ENCODE data around the gene ST8SIA6.
A peak's percentile ranks its signal among the peaks of the same experiment; 100 is the strongest.
"Not testable (repeated sequence)": the region's sequence is repeated elsewhere in the genome, so short reads cannot be mapped to it uniquely, and the experiment has no call there.

The ST8SIA6 gene

GRCh38 chr10:17344206-17344605, 110.2 kb downstream of the ST8SIA6 start:
- no peak for DNase-seq (ENCODE audit: low read depth in 3 of 3)

- no peak for DNase-seq (ENCODE audit: low read depth in 3 of 3)
Observed at GRCh38 chr10:17343118-17343517, 111.3 kb downstream of the ST8SIA6 start.

GRCh38 chr10:17340144-17340829, 114.1 kb downstream of the ST8SIA6 start:
- DNase-seq (ENCODE audit: low read depth in 3 of 3): no peak

- DNase-seq (ENCODE audit: low read depth in 3 of 3): no peak
Observed at GRCh38 chr10:17335065-17335464, 119.3 kb downstream of the ST8SIA6 start.

GRCh38 chr10:17330501-17330900, 123.9 kb downstream of the ST8SIA6 start:
- no peak for DNase-seq (ENCODE audit: low read depth in 3 of 3)

- no peak for DNase-seq (ENCODE audit: low read depth in 3 of 3)
Observed at GRCh38 chr10:17326377-17326776, 128.0 kb downstream of the ST8SIA6 start.

GRCh38 chr10:17321957-17322356, 132.4 kb downstream of the ST8SIA6 start:
- DNase-seq (ENCODE audit: low read depth in 3 of 3): not testable (repeated sequence)

GRCh38 chr10:17316488-17317170, 137.8 kb downstream of the ST8SIA6 start:
- no peak for DNase-seq (ENCODE audit: low read depth in 3 of 3)

GRCh38 chr10:17309435-17309834, 145.0 kb downstream of the ST8SIA6 start:
- DNase-seq (ENCODE audit: low read depth in 3 of 3): no peak

- DNase-seq (ENCODE audit: low read depth in 3 of 3): no peak
Observed at GRCh38 chr10:17307123-17307522, 147.3 kb downstream of the ST8SIA6 start.

- DNase-seq (ENCODE audit: low read depth in 3 of 3): no peak
Observed at GRCh38 chr10:17292375-17292774, 162.0 kb downstream of the ST8SIA6 start.

- peak in 1 of 3 experiments; percentile 3 for DNase-seq (ENCODE audit: low read depth in 3 of 3)
Observed at GRCh38 chr10:17290226-17290625, 164.2 kb downstream of the ST8SIA6 start.

GRCh38 chr10:17289763-17290162, 164.6 kb downstream of the ST8SIA6 start:
- DNase-seq (ENCODE audit: low read depth in 3 of 3): no peak

- DNase-seq (ENCODE audit: low read depth in 3 of 3): no peak
Observed at GRCh38 chr10:17286562-17287550, 167.5 kb downstream of the ST8SIA6 start.

- no peak for DNase-seq (ENCODE audit: low read depth in 3 of 3)
Observed at GRCh38 chr10:17282311-17282710, 172.1 kb downstream of the ST8SIA6 start.

GRCh38 chr10:17278607-17279240, 175.7 kb downstream of the ST8SIA6 start:
- DNase-seq (ENCODE audit: low read depth in 3 of 3): no peak

- DNase-seq (ENCODE audit: low read depth in 3 of 3): no peak
Observed at GRCh38 chr10:17276756-17277424, 177.5 kb downstream of the ST8SIA6 start.

GRCh38 chr10:17273403-17273802, 181.0 kb downstream of the ST8SIA6 start:
- DNase-seq (ENCODE audit: low read depth in 3 of 3): no peak

GRCh38 chr10:17272648-17273047, 181.7 kb downstream of the ST8SIA6 start:
- no peak for DNase-seq (ENCODE audit: low read depth in 3 of 3)
